BE2C (cell line): ENCODE data around the gene PPIF.

Source experiments
- DNase-seq: peaks from one replicate; pipeline ENCODE4 v3.0.0-alpha.2; 2020
- H3K27me3 ChIP-seq: fragments of 250-450 bp; sonication (Bioruptor Pico); 2 replicates; pipeline ENCODE4 v1.5.1; 2020; ENCODE audit warnings: mild to moderate bottlenecking
- H3K36me3 ChIP-seq: fragments of 250-450 bp; sonication (Bioruptor Pico); 2 replicates; pipeline ENCODE4 v1.5.1; 2020; ENCODE audit warnings: mild to moderate bottlenecking
- H3K4me1 ChIP-seq: fragments of 250-450 bp; sonication (Bioruptor Pico); 2 replicates; pipeline ENCODE4 v1.5.1; 2020
- H3K4me3 ChIP-seq: 2 replicates; pipeline ENCODE4 v1.5.1; 2011; ENCODE audit warnings: low read depth, low read length
- H3K9me3 ChIP-seq: fragments of 250-450 bp; sonication (Bioruptor Pico); 2 replicates; pipeline ENCODE4 v1.5.1; 2020
- CTCF ChIP-seq: IDR thresholded peaks from 2 replicates; pipeline ENCODE4 v1.5.1; 2012; ENCODE audit warnings: mild to moderate bottlenecking, low read depth, low read length

The PPIF gene

GRCh38 chr10:79360499-79361342 is 13.5 kb downstream of the PPIF start:
- Histone ChIP-seq H3K36me3 (no peaks in the 10 kb centered on the region; the same call in 1 of the 2 replicates), H3K4me1 (no peaks in the 10 kb centered on the region), H3K4me3 (no peak overlapping the region), H3K9me3 (no peaks in the 10 kb centered on the region), H3K27me3 (no peaks in the 10 kb centered on the region)
- no peak for DNase-seq
- no peak for TF ChIP-seq CTCF

DNA sequence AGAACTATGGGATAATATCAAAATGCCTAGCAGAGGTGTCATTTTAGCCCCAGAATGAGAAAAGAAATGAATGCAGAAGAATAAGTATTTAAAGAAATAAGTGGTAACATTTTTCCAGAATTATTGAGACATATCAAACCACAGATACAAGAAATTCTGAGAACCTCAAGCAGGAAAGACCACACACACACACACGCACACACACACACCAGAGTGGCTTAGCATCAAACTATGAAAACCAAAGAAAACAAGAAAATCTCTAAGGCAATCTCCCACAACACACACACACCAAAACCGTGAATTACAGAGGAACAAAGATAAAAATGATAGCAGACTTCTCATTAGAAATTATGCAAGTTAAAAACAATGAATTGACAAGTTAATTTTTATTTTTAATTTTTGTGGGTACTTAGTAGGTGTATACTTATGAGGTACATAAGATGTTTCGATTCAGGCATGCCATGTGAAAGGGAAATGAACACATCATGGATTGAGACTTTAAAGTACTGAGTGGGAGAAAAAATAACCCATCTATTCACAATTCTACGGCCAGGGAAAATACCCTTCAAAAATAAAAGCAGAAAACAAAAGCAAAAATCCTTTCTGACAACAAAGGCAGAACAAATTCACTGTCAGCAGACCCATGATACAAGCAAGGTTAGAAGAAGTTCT is 14.6 kb downstream of the PPIF start:
- Histone ChIP-seq H3K27me3 (no peaks in the 10 kb centered on the region), H3K4me1 (no peaks in the 10 kb centered on the region), H3K9me3 (no peaks in the 10 kb centered on the region), H3K36me3 (no peaks in the 10 kb centered on the region), H3K4me3 (no peak overlapping the region)
- no peak for TF ChIP-seq CTCF
- no peak for DNase-seq

GRCh38 chr10:79367426-79368189 is 20.3 kb downstream of the PPIF start:
- DNase-seq: no peak
- Histone ChIP-seq H3K27me3 (no peaks in the 10 kb centered on the region), H3K4me3 (no peak overlapping the region), H3K9me3 (no peaks in the 10 kb centered on the region), H3K36me3 (no peaks in the 10 kb centered on the region), H3K4me1 (no peaks in the 10 kb centered on the region)
- no peak for TF ChIP-seq CTCF

DNA sequence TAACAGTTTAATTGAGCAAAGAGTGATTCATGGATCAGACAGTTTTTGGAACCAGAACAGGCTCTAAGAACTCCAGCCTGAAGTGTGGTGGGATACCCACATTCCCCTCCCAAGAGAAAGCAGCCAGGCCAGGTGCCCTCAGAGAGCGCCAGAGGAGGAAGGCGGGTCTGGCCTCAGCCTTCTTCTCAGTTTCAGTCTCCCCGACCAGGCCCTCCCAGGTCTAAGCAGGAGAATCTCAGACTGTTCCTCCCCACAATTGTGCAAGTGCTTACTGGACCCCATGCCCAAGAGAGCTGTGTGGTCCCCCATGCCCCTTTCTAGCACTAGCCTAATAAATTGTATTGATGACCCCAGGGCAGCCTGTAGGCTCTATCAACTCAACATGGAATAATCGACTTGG is 25.6 kb downstream of the PPIF start:
- no peak for DNase-seq
- no peaks in the 10 kb centered on the region for H3K4me1 ChIP-seq
- H3K4me3 ChIP-seq: no peak overlapping the region
- H3K9me3 ChIP-seq: no peaks in the 10 kb centered on the region
- H3K36me3 ChIP-seq: no peaks in the 10 kb centered on the region
- no peak for TF ChIP-seq CTCF
- no peaks in the 10 kb centered on the region for H3K27me3 ChIP-seq

DNA sequence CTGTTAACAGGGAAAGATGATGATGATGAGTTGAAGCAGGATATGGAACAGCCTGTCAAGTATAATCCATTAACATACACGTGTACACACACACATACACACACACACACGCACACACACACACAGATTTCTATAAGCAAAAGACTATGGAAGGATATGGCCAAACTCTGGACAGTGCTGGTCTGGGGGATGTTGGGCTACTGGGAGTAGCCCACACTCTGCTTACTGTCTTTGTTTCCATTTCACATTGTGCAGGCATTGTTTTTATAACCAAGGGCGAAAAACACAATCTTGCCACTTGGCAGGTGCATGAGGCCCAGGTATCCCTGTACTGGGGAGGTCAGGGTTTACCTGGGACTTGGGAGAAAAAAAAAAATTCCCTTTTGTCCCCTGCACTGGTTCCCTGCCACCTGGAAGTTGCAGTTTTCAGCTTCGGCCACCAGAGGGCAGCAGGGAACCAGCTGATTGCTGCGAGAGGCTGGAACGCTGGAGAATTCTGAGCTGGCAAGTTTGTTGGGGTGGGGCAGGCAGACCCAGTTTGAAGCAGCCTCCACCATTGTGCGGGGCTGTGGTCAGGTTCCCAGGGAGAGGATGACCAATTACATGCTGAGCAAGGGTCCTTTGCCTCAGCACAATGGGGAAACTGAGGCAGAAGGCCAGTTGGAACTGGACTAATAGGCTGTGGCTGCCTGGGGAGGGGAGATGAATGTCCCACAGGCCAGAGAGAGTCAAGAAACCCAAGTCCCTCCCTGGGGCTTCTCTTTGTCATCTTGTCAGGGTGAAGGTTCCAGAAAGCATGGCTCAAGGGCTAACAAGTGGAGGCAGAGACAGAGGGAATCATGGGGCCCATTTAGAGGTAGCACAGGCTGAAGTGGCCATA is 27.3 kb downstream of the PPIF start:
- H3K36me3 ChIP-seq: no peaks in the 10 kb centered on the region
- no peaks in the 10 kb centered on the region for H3K27me3 ChIP-seq
- H3K4me3 ChIP-seq: no peak overlapping the region
- peak; percentile 75 for DNase-seq
- no peaks in the 10 kb centered on the region for H3K4me1 ChIP-seq
- TF ChIP-seq CTCF: peak; percentile 95
- H3K9me3 ChIP-seq: no peaks in the 10 kb centered on the region
